HL-60 (cell line): Measurements from ENCODE around the gene PTPRG.

Experiments used
- CTCF ChIP-seq: IDR thresholded peaks from one replicate; pipeline ENCODE4 v1.5.1; 2011; ENCODE audit warnings: low read length, control low read depth, inconsistent platforms; ENCODE audit not compliant: insufficient read depth
- REST ChIP-seq: IDR thresholded peaks from 2 replicates; pipeline ENCODE4 v1.6.1; 2012; ENCODE audit warnings: low read depth; ENCODE audit not compliant: insufficient replicate concordance

GRCh38 chr3:61832375-61833229 is 271.2 kb downstream of the PTPRG start:
- TF ChIP-seq CTCF = no peak
- TF ChIP-seq REST = no peak
